Measurements from ENCODE around the gene KRTAP3-3. TPM values are rescaled to one million over a fixed set of nuclear protein-coding genes. Genes with fewer than 3 reads are reported as not detected.
A peak's percentile ranks its signal among the peaks of the same experiment; 100 is the strongest.

The KRTAP3-3 gene
- total RNA-seq, 1 donor, result not detected

GRCh38 chr17:40962059-40962561 lies 31.9 kb downstream of the KRTAP3-3 start:
- no peaks in the 10 kb centered on the region for H4K20me1 ChIP-seq (ENCODE audit: insufficient read depth, low read length)
- no peak overlapping the region for H3K4me2 ChIP-seq (ENCODE audit: insufficient read depth, low read length)
- no peak overlapping the region for H3K27ac ChIP-seq (ENCODE audit: low read depth, low read length)
- no peak for TF ChIP-seq CTCF (IDR thresholded peaks at IDR 0.05; ENCODE audit: extremely low read depth, low read depth, low read length)
- H3K36me3 ChIP-seq (ENCODE audit: insufficient read depth, low read length), result no peaks in the 10 kb centered on the region
- no peak overlapping the region for H3K4me3 ChIP-seq (ENCODE audit: insufficient read depth, low read length)
- no peaks in the 10 kb centered on the region for H3K79me2 ChIP-seq (ENCODE audit: insufficient read depth, low read length)
- H2AFZ ChIP-seq (ENCODE audit: low read length), result peak overlapping the region; percentile 53
- H3K9me3 ChIP-seq (ENCODE audit: low read depth, low read length), result no peaks in the 10 kb centered on the region
- H3K4me1 ChIP-seq (ENCODE audit: insufficient read depth, low read length), result peaks cover 20% of the 10 kb centered on the region
- no peak for DNase-seq (ENCODE audit: insufficient read length, low spot score, missing footprints)
- no peaks in the 10 kb centered on the region for H3K27me3 ChIP-seq (ENCODE audit: insufficient read depth, low read length)

GRCh38 chr17:40961591-40961990 lies 32.4 kb downstream of the KRTAP3-3 start:
- no peak overlapping the region for H3K4me3 ChIP-seq (ENCODE audit: insufficient read depth, low read length)
- no peak overlapping the region for H2AFZ ChIP-seq (ENCODE audit: low read length)
- H3K79me2 ChIP-seq (ENCODE audit: insufficient read depth, low read length), result no peaks in the 10 kb centered on the region
- DNase-seq (ENCODE audit: insufficient read length, low spot score, missing footprints), result no peak
- no peaks in the 10 kb centered on the region for H3K27me3 ChIP-seq (ENCODE audit: insufficient read depth, low read length)
- TF ChIP-seq CTCF (IDR thresholded peaks at IDR 0.05; ENCODE audit: extremely low read depth, low read depth, low read length), result no peak
- no peaks in the 10 kb centered on the region for H3K36me3 ChIP-seq (ENCODE audit: insufficient read depth, low read length)
- no peaks in the 10 kb centered on the region for H4K20me1 ChIP-seq (ENCODE audit: insufficient read depth, low read length)
- peaks cover 22% of the 10 kb centered on the region for H3K4me1 ChIP-seq (ENCODE audit: insufficient read depth, low read length)
- no peak overlapping the region for H3K27ac ChIP-seq (ENCODE audit: low read depth, low read length)
- H3K4me2 ChIP-seq (ENCODE audit: insufficient read depth, low read length), result no peak overlapping the region
- no peaks in the 10 kb centered on the region for H3K9me3 ChIP-seq (ENCODE audit: low read depth, low read length)

GRCh38 chr17:40960144-40960543 lies 33.8 kb downstream of the KRTAP3-3 start:
- Histone ChIP-seq H3K27ac (ENCODE audit: low read depth, low read length) (no peak overlapping the region), H3K36me3 (ENCODE audit: insufficient read depth, low read length) (no peaks in the 10 kb centered on the region), H4K20me1 (ENCODE audit: insufficient read depth, low read length) (no peaks in the 10 kb centered on the region), H3K27me3 (ENCODE audit: insufficient read depth, low read length) (no peaks in the 10 kb centered on the region), H3K79me2 (ENCODE audit: insufficient read depth, low read length) (no peaks in the 10 kb centered on the region), H3K4me1 (ENCODE audit: insufficient read depth, low read length) (peaks cover 34% of the 10 kb centered on the region), H2AFZ (ENCODE audit: low read length) (no peak overlapping the region), H3K9me3 (ENCODE audit: low read depth, low read length) (no peaks in the 10 kb centered on the region), H3K4me2 (ENCODE audit: insufficient read depth, low read length) (no peak overlapping the region), H3K4me3 (ENCODE audit: insufficient read depth, low read length) (no peak overlapping the region)
- DNase-seq (ENCODE audit: insufficient read length, low spot score, missing footprints), result no peak
- no peak for TF ChIP-seq CTCF (IDR thresholded peaks at IDR 0.05; ENCODE audit: extremely low read depth, low read depth, low read length)

GRCh38 chr17:40958086-40958953 lies 35.6 kb downstream of the KRTAP3-3 start:
- Histone ChIP-seq H4K20me1 (ENCODE audit: insufficient read depth, low read length) (no peaks in the 10 kb centered on the region), H2AFZ (ENCODE audit: low read length) (no peak overlapping the region), H3K9me3 (ENCODE audit: low read depth, low read length) (no peaks in the 10 kb centered on the region), H3K27me3 (ENCODE audit: insufficient read depth, low read length) (no peaks in the 10 kb centered on the region), H3K36me3 (ENCODE audit: insufficient read depth, low read length) (no peaks in the 10 kb centered on the region), H3K4me3 (ENCODE audit: insufficient read depth, low read length) (no peak overlapping the region), H3K4me2 (ENCODE audit: insufficient read depth, low read length) (no peak overlapping the region), H3K27ac (ENCODE audit: low read depth, low read length) (peak overlapping the region; percentile 98), H3K79me2 (ENCODE audit: insufficient read depth, low read length) (no peaks in the 10 kb centered on the region), H3K4me1 (ENCODE audit: insufficient read depth, low read length) (peaks cover 47% of the 10 kb centered on the region)
- DNase-seq (ENCODE audit: insufficient read length, low spot score, missing footprints), result no peak
- no peak for TF ChIP-seq CTCF (IDR thresholded peaks at IDR 0.05; ENCODE audit: extremely low read depth, low read depth, low read length)
